H1 (cell line): ENCODE measurements around the gene SYNRG. TPM values are rescaled to one million over a fixed set of nuclear protein-coding genes. Genes with fewer than 3 reads are reported as not detected.

Experiments
- CHD1 ChIP-seq: IDR thresholded peaks from 2 replicates; pipeline ENCODE4 v1.6.1; 2012; ENCODE audit warnings: low read depth, low read length, improper control_type of control experiment
- FOSL1 ChIP-seq: IDR thresholded peaks from 2 replicates; pipeline ENCODE4 v1.6.1; 2011; ENCODE audit warnings: mild to moderate bottlenecking, low read depth, low read length, moderate library complexity; ENCODE audit not compliant: insufficient read depth
- MAX ChIP-seq: IDR thresholded peaks from 2 replicates; pipeline ENCODE4 v1.6.1; 2012; ENCODE audit warnings: inconsistent platforms
- POLR2A ChIP-seq, 2 experiments: IDR thresholded peaks; 1 replicate in 1 of 2; 2 replicates in 1 of 2; pipeline ENCODE4 v1.6.1; 2011; ENCODE audit warnings: low read depth in 2 of 2, low read length in 2 of 2, mild to moderate bottlenecking in 2 of 2; ENCODE audit errors: control extremely low read depth in 1 of 2
- POLR2AphosphoS5 ChIP-seq: IDR thresholded peaks from 2 replicates; pipeline ENCODE4 v1.6.1; 2011; ENCODE audit warnings: low read depth, low read length
- RNF2 ChIP-seq: fragments of 200-900, 300-1000 bp; sonication (generic); IDR thresholded peaks from 2 replicates; pipeline ENCODE4 v1.7.1; 2016; ENCODE audit warnings: borderline replicate concordance, low read depth, mild to moderate bottlenecking, antibody characterized with exemption, low read length; ENCODE audit not compliant: poor library complexity, severe bottlenecking; ENCODE audit errors: missing control alignments
- RXRA ChIP-seq: IDR thresholded peaks from 2 replicates; pipeline ENCODE4 v1.6.1; 2011; ENCODE audit warnings: low read depth, mild to moderate bottlenecking, low read length, moderate library complexity; ENCODE audit not compliant: insufficient read depth
- SAP30 ChIP-seq: fragments of 300-600 bp; sonication (generic); IDR thresholded peaks from 2 replicates; pipeline ENCODE4 v1.7.1; 2012; ENCODE audit warnings: low read length, moderate library complexity, mild to moderate bottlenecking, inconsistent platforms; ENCODE audit not compliant: insufficient read depth, insufficient replicate concordance
- YY1 ChIP-seq: IDR thresholded peaks from 2 replicates; pipeline ENCODE4 v1.6.1; 2011; ENCODE audit warnings: low read depth, mild to moderate bottlenecking, low read length
- polyA plus RNA-seq, 7 experiments: library from polyadenylated mRNA; depleted of rRNA in 3 of 7; stranded (reverse) in 5 of 7; unstranded in 2 of 7; fragments of >200 nt in 5 of 7; fragments of 200-250 nt in 2 of 7; gene quantifications; 1 replicate in 5 of 7; 2 replicates in 1 of 7; 4 replicates in 1 of 7; pipeline versions ENCODE4 v1.2.1 to v1.2.3, GENCODE V29; 2011 to 2013; ENCODE audit warnings: missing spikeins in 2 of 7, mixed read lengths in 2 of 7
- total RNA-seq: library from RNA; stranded (reverse); fragmentation: NEBNext Ultra II Directional; extraction: Animal tissue kit (Norgen Biotek cat#: 25700); gene quantifications from 2 replicates; pipeline ENCODE4 v1.2.1, GENCODE V29; 2021

SYNRG gene
- total and polyA plus RNA-seq, 2 of the 8 experiments (the other 6 are each of a cell fraction or from before 2014, with no cell fraction given): 7.7 to 31.7 TPM

- no peak for TF ChIP-seq MAX
- no peak for TF ChIP-seq YY1
- no peak for TF ChIP-seq RNF2
- TF ChIP-seq RXRA: no peak
- TF ChIP-seq CHD1: no peak
- no peak for TF ChIP-seq POLR2AphosphoS5
- TF ChIP-seq SAP30: no peak
- no peak for TF ChIP-seq FOSL1
- TF ChIP-seq POLR2A (IDR thresholded peaks at IDR 0.05; ENCODE audit: control extremely low read depth in 1 of 2, low read depth in 2 of 2, low read length in 2 of 2): no peak
These were observed 37.5 kb downstream of the SYNRG start (continued) for GRCh38 chr17:37571674-37572073.
